MM.1S (cell line): ENCODE measurements around the gene SLC4A5.

Experiments
- EZH2 ChIP-seq: fragments of 300-600 bp; sonication (generic); optimal IDR thresholded peaks from 2 replicates; pipeline ENCODE3; 2017; ENCODE audit warnings: low read depth, mild to moderate bottlenecking, antibody characterized with exemption, low read length, mixed read lengths
- EZH2phosphoT487 ChIP-seq: fragments of 300-600 bp; sonication (generic); IDR thresholded peaks from 2 replicates; pipeline ENCODE4 v1.6.1; 2018; ENCODE audit warnings: antibody characterized with exemption, low read length
- TF ChIP-seq, protein P1 (sequence below): fragments of 300-600 bp; sonication (generic); IDR thresholded peaks from 2 replicates; pipeline ENCODE4 v1.5.1; 2016; ENCODE audit warnings: antibody characterized with exemption, low read length, mixed read lengths

DNA sequence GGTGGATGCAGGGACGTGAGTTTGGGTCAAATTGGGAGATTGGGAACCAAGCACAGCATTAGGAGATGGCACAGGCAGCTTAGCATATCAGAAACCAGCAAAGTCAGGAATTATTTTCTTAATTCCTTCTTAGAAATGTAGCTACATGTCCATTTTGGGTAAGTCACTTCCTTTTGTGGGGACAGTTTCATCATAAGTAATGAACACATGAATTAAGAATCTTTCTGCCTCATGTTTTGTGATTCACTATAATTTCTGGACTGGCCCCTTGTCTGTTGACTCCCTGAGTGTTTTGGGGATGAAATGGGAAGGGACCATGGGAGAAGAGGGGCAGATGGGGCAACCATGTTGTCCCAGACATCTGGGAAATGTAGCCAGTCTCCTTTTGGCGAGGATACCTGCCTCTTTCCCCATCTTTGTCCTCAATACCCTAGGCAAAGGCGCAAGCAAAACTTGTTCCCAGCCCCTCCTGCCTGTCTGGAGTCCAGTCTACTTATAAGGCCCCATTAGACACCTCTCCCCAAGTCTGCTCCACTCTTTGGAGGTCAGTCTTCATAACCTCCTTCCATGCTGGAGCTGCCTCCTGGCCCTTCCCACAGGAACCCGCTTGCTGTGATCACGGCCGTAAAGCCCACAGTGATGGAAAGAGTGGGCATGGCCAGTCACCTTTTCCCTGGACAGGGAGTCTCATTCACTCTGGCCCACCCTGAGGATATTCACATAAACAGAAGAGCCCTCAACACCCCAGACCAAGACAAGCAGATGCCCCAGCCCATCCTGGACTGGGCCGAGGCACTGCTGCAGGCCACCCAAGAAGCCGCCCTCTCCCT lies 119.1 kb downstream of the SLC4A5 start:
- TF ChIP-seq, protein P1, sequence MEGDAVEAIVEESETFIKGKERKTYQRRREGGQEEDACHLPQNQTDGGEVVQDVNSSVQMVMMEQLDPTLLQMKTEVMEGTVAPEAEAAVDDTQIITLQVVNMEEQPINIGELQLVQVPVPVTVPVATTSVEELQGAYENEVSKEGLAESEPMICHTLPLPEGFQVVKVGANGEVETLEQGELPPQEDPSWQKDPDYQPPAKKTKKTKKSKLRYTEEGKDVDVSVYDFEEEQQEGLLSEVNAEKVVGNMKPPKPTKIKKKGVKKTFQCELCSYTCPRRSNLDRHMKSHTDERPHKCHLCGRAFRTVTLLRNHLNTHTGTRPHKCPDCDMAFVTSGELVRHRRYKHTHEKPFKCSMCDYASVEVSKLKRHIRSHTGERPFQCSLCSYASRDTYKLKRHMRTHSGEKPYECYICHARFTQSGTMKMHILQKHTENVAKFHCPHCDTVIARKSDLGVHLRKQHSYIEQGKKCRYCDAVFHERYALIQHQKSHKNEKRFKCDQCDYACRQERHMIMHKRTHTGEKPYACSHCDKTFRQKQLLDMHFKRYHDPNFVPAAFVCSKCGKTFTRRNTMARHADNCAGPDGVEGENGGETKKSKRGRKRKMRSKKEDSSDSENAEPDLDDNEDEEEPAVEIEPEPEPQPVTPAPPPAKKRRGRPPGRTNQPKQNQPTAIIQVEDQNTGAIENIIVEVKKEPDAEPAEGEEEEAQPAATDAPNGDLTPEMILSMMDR: no peak
- TF ChIP-seq EZH2 (no peak), EZH2phosphoT487 (no peak)
